Measurements from ENCODE around the gene MRPL10.

- TF ChIP-seq ZNF274 (IDR thresholded peaks at IDR 0.05; ENCODE audit: low read depth, low read length), result no peak
- no peak for TF ChIP-seq SUZ12 (IDR thresholded peaks at IDR 0.05; ENCODE audit: extremely low read depth, insufficient read depth, insufficient read length)
- no peak for TF ChIP-seq YY1 (IDR thresholded peaks at IDR 0.05; ENCODE audit: insufficient read depth, insufficient read length)
Observed at GRCh38 chr17:47870056-47870455, 38.7 kb upstream of the MRPL10 start.
